NB4 (cell line): ENCODE data around the gene RPS6KA1.
"Not testable (repeated sequence)": the region's sequence is repeated elsewhere in the genome, so short reads cannot be mapped to it uniquely, and the experiment has no call there.

Experiments used
- DNase-seq: peaks from one replicate; pipeline ENCODE4 v3.0.0; 2010; ENCODE audit warnings: low read depth
- H3K4me3 ChIP-seq: one replicate; pipeline ENCODE4 v1.5.1; 2011; ENCODE audit warnings: mild to moderate bottlenecking, low read depth, low read length, moderate library complexity
- MYC ChIP-seq: IDR thresholded peaks from 2 replicates; pipeline ENCODE4 v1.6.1; 2011; ENCODE audit warnings: low read depth, low read length
- POLR2A ChIP-seq: IDR thresholded peaks from 2 replicates; pipeline ENCODE4 v1.6.1; 2011; ENCODE audit warnings: mild to moderate bottlenecking; ENCODE audit not compliant: insufficient read length; ENCODE audit errors: extremely low read depth
- TF ChIP-seq, protein P1 (sequence below): IDR thresholded peaks from one replicate; pipeline ENCODE4 v1.5.1; 2012; ENCODE audit warnings: low read depth, low read length
- TF ChIP-seq, protein P2 (sequence below): IDR thresholded peaks from 2 replicates; pipeline ENCODE4 v1.6.1; 2011; ENCODE audit warnings: low read depth, low read length

RPS6KA1 gene

DNA sequence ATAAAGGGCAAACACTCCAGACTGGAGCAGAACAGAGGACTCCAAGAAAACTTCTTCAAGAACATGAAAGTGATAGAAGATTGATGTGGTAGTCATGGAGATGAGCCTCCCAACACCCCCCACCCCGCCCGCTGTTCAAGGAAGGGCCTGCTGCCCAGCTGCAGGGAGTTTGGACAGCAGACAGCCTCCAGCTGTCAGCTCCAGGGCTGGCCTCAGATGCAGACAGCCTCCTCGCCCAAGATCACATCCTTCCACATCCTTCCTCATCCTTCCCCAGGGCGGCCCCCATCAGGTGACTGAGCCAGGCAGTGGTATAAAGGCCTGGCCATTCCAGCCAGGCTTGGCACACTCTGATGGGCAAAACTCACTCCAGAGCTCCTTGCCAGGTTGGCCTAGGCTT is 32.7 kb upstream of the RPS6KA1 start:
- TF ChIP-seq, protein P1, sequence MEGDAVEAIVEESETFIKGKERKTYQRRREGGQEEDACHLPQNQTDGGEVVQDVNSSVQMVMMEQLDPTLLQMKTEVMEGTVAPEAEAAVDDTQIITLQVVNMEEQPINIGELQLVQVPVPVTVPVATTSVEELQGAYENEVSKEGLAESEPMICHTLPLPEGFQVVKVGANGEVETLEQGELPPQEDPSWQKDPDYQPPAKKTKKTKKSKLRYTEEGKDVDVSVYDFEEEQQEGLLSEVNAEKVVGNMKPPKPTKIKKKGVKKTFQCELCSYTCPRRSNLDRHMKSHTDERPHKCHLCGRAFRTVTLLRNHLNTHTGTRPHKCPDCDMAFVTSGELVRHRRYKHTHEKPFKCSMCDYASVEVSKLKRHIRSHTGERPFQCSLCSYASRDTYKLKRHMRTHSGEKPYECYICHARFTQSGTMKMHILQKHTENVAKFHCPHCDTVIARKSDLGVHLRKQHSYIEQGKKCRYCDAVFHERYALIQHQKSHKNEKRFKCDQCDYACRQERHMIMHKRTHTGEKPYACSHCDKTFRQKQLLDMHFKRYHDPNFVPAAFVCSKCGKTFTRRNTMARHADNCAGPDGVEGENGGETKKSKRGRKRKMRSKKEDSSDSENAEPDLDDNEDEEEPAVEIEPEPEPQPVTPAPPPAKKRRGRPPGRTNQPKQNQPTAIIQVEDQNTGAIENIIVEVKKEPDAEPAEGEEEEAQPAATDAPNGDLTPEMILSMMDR: no peak
- TF ChIP-seq MYC (no peak), POLR2A (no peak)
- TF ChIP-seq, protein P2, sequence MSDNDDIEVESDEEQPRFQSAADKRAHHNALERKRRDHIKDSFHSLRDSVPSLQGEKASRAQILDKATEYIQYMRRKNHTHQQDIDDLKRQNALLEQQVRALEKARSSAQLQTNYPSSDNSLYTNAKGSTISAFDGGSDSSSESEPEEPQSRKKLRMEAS: no peak
- no peak for DNase-seq
- no peak overlapping the region for H3K4me3 ChIP-seq

DNA sequence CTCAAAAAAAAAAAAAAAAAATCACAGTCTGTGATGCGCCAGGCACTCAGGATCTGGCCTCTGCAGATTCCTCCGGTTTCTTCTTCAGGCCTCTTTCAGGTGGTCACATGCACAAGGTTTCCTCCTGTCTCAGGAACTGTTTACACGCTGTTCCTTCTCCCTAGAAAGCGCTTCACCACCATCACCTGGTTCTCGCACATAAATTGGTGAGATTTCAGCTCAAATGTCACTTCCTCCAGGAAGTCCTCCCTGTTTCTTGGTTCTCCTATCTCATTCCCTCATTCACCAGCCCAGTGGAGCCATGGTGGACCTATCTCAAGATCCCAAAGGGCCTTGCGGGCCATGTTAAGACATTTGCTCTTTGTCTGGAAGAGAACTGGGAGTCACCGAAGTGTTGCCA is 30.7 kb upstream of the RPS6KA1 start:
- DNase-seq: no peak
- H3K4me3 ChIP-seq: no peak overlapping the region
- TF ChIP-seq MYC: no peak
- TF ChIP-seq POLR2A: no peak
- TF ChIP-seq, protein P2: no peak
- TF ChIP-seq, protein P1: no peak

DNA sequence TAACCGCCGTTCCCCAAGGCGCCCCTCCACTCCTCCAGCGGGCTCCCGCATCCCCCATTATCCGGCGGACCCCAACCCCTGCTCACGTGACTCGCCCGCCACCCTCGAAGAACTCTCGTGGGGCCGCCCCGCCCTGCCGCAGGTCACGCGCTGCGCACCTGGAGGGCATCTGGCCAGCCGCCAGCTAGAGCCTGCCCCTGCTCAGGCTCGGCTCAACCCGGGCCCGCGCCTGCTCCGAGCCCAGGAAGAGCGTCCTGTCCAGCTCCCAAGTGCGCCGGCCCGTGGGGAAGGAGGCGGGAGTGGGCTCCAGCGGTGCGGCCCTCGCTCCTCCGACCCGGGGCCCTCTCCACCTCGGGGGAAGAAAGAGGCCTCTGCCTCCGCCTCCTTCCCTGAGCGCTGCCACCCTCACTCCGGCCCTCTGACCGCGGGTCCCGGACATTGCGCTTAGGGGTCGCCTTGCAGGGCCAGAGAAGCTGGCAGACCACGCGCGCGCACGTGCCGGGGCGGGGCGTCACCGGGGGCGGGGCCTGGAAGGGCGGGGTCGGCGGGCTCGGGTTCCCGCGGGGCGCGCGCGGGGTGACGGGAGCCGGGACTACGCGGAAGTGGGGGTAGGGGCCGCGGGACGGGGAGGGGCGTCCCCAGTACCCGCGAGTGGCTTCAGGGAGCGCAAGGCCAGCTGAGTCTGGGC is 28.9 kb upstream of the RPS6KA1 start:
- TF ChIP-seq, protein P1: no peak
- peak; percentile 91 for TF ChIP-seq POLR2A
- TF ChIP-seq MYC: peak; percentile 98
- TF ChIP-seq, protein P2: peak; percentile 89
- DNase-seq: peak; percentile 92
- peak overlapping the region; percentile 73 for H3K4me3 ChIP-seq

DNA sequence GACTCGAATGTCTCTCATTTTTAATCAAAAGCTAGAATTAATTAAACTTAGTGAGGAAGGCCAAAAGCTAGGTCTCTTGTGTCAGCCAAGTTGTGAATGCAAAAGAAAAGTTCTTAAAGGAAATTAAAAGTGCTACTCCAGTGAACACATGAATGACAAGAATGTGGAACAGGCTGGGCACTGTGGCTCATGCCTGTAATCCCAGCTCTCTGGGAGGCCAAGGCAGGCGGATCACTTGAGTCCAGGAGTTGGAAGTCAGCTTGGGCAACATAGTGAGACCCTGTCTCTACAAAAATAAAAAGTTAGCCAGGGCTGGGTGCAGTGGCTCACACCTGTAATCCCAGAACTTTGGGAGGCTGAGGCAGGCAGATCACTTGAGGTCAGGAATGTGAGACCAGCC is 18.9 kb upstream of the RPS6KA1 start:
- not testable (repeated sequence) for DNase-seq

DNA sequence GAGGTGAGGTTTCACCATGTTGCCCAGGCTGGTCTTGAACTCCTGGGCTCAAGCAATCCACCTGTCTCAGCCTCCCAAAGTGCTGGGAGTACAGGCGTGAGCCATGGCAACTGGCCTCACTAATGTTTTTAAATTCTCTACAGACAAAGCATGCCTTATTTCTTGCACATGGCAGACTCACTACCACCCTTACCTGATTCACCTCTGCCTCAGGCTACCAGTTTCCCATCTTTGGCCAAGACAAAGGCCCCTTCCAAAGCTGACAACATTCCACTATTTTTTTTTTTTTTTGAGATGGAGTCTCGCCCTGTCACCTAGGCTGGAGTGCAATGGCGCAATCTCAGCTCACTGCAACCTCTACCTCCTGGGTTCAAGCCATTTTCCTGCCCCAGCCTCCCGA is 13.7 kb upstream of the RPS6KA1 start:
- H3K4me3 ChIP-seq, DNase-seq: not testable (repeated sequence)

More for the DNA sequence above, 18.9 kb upstream of the RPS6KA1 start:
- H3K4me3 ChIP-seq: not testable (repeated sequence)

DNA sequence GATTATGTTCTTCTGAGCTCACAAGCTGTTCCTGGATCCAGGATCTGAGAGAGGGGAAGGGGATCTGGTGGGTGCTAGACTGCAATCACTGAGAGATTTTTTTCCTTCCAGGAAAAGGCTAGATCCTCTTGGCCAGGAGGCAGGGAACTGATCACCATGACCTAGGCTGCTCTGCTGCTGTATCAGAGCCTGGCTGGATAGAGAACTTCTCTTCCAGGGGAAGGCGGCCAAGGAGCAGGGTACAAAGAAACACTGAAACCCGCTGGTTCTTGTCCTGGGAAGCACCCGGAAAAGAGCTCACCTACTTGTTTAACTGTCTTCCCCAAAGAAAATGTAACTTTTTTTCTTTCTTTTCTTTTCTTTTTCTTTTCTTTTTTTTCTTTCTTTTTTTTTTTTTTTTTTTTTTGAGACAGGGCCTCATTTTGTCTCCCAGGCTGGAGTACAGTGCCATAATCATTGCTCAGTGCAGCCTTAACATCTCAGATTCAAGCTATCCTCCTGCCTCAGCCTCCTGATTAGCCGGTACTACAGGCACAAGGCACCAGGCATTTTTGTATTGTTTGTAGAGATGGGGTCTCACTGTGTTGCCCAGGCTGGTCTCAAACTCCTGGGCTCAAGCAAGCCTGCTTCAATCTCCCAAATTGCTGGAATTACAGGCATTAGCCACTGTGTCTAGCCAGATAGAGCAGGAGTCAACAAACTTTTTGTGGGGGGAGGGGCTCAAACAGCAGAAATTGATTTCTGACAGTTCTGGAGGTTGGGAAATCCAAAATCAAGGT is 12.4 kb upstream of the RPS6KA1 start:
- no peak overlapping the region for H3K4me3 ChIP-seq
- TF ChIP-seq, protein P1: no peak
- TF ChIP-seq POLR2A: no peak
- TF ChIP-seq, protein P2: no peak
- TF ChIP-seq MYC: no peak
- DNase-seq: no peak

DNA sequence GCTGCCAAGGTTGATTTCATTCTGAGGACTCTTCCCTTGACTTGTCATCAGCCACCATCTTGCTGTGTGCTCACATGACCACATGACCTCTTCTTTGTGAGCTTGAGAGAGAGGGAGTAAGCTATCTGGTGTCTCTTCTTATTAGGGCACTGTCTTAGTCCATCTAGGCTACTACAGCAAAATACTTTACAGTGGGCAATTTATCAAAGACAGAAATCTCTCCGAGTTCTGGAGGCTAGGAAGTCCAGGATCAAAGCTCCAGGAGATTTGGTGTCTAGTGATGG is 11.9 kb upstream of the RPS6KA1 start:
- TF ChIP-seq MYC (no peak), POLR2A (no peak)
- TF ChIP-seq, protein P1: no peak
- TF ChIP-seq, protein P2: no peak
- no peak for DNase-seq
- H3K4me3 ChIP-seq: no peak overlapping the region
